Endothelial cell of umbilical vein (primary cell): Measurements from ENCODE around the gene ABAT.

Experiments used
- FOS ChIP-seq: IDR thresholded peaks from 2 replicates; pipeline ENCODE4 v1.6.1; 2011; ENCODE audit warnings: mild to moderate bottlenecking, low read length, moderate library complexity, borderline replicate concordance; ENCODE audit not compliant: insufficient read depth
- MYC ChIP-seq: IDR thresholded peaks from one replicate; pipeline ENCODE4 v1.6.1; 2011; ENCODE audit warnings: mild to moderate bottlenecking, low read depth, low read length
- POLR2A ChIP-seq: IDR thresholded peaks from 2 replicates; pipeline ENCODE4 v1.6.1; 2012; ENCODE audit warnings: low read depth, mild to moderate bottlenecking, control low read depth, low read length
- POLR2AphosphoS5 ChIP-seq: IDR thresholded peaks from 2 replicates; pipeline ENCODE4 v1.6.1; 2012; ENCODE audit warnings: low read depth, mild to moderate bottlenecking, control low read depth, low read length, moderate library complexity; ENCODE audit not compliant: insufficient read depth
- TF ChIP-seq, protein P1 (sequence below), 2 donors: IDR thresholded peaks; 1 replicate in 1 of 2; 2 replicates in 1 of 2; pipeline ENCODE4 v1.5.1; 2011; ENCODE audit warnings: low read length in 2 of 2, mild to moderate bottlenecking in 2 of 2, moderate library complexity in 2 of 2, control low read depth in 1 of 2, inconsistent platforms in 1 of 2, low read depth in 1 of 2; ENCODE audit not compliant: insufficient read depth in 1 of 2; ENCODE audit errors: extremely low read depth in 1 of 2

DNA sequence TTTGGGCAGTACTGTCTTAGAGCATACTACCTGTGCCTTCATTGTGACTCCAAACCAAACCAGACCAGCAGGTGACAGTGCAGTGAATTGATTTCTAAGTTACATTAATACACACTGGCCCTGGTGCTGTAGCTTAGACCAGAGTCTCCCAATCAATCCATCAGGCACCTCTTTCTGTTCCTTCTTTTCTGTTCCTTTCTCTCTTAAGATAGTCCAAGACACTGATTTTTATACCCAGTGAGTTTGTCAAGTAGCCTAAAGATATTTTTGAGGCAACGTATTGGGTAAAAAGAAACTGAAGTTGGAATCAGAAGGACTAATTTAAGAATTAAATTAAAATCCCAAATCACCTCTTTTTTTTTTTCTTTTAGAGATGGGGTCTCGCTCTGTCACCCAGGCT lies 43.1 kb downstream of the ABAT start:
- TF ChIP-seq POLR2AphosphoS5 (no peak), POLR2A (no peak), MYC (no peak), FOS (no peak)
- TF ChIP-seq, protein P1, sequence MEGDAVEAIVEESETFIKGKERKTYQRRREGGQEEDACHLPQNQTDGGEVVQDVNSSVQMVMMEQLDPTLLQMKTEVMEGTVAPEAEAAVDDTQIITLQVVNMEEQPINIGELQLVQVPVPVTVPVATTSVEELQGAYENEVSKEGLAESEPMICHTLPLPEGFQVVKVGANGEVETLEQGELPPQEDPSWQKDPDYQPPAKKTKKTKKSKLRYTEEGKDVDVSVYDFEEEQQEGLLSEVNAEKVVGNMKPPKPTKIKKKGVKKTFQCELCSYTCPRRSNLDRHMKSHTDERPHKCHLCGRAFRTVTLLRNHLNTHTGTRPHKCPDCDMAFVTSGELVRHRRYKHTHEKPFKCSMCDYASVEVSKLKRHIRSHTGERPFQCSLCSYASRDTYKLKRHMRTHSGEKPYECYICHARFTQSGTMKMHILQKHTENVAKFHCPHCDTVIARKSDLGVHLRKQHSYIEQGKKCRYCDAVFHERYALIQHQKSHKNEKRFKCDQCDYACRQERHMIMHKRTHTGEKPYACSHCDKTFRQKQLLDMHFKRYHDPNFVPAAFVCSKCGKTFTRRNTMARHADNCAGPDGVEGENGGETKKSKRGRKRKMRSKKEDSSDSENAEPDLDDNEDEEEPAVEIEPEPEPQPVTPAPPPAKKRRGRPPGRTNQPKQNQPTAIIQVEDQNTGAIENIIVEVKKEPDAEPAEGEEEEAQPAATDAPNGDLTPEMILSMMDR (IDR thresholded peaks at IDR 0.05; ENCODE audit: extremely low read depth in 1 of 2, insufficient read depth in 1 of 2, low read depth in 1 of 2, low read length in 2 of 2), result no peak
